ENCODE data around the gene FBRSL1.

- no peak for TF ChIP-seq POLR2AphosphoS5 (IDR thresholded peaks at IDR 0.05)
- TF ChIP-seq, protein P1, sequence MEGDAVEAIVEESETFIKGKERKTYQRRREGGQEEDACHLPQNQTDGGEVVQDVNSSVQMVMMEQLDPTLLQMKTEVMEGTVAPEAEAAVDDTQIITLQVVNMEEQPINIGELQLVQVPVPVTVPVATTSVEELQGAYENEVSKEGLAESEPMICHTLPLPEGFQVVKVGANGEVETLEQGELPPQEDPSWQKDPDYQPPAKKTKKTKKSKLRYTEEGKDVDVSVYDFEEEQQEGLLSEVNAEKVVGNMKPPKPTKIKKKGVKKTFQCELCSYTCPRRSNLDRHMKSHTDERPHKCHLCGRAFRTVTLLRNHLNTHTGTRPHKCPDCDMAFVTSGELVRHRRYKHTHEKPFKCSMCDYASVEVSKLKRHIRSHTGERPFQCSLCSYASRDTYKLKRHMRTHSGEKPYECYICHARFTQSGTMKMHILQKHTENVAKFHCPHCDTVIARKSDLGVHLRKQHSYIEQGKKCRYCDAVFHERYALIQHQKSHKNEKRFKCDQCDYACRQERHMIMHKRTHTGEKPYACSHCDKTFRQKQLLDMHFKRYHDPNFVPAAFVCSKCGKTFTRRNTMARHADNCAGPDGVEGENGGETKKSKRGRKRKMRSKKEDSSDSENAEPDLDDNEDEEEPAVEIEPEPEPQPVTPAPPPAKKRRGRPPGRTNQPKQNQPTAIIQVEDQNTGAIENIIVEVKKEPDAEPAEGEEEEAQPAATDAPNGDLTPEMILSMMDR (IDR thresholded peaks at IDR 0.05): no peak
Observed at GRCh38 chr12:132505852-132506219, 15.9 kb downstream of the FBRSL1 start.

Data from transverse colon (tissue), 4 donors.